Measurements from ENCODE around the gene HLA-E.
A peak's percentile ranks its signal among the peaks of the same experiment; 100 is the strongest.

DNA sequence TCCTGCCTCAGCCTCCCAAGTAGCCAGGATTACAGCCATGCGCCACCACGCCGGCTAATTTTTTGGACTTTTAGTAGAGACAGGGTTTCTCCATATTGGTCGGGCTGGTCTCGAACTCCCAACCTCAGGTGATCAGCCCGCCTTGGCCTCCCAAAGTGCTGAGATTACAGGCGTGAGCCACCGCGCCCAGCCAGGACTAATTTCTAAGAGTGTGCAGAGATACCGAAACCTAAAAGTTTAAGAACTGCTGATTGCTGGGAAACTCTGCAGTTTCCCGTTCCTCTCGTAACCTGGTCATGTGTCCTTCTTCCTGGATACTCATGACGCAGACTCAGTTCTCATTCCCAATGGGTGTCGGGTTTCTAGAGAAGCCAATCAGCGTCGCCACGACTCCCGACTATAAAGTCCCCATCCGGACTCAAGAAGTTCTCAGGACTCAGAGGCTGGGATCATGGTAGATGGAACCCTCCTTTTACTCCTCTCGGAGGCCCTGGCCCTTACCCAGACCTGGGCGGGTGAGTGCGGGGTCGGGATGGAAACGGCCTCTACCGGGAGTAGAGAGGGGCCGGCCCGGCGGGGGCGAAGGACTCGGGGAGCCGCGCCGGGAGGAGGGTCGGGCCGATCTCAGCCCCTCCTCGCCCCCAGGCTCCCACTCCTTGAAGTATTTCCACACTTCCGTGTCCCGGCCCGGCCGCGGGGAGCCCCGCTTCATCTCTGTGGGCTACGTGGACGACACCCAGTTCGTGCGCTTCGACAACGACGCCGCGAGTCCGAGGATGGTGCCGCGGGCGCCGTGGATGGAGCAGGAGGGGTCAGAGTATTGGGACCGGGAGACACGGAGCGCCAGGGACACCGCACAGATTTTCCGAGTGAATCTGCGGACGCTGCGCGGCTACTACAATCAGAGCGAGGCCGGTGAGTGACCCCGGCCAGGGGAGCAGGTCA lies at the start of gene HLA-E:
- TF ChIP-seq EP300 (IDR thresholded peaks at IDR 0.05) (peak in 3 of 4 donors; percentile 75 to 98 (median 79)), CTCF (IDR thresholded peaks at IDR 0.05) (peak in 1 of 6 experiments; percentile 8)

Measured in upper lobe of left lung (tissue), 4 donors.